GM18951 (cell line): ENCODE data around the gene KIAA1210.

Experiments
- POLR2A ChIP-seq: IDR thresholded peaks from 4 replicates; pipeline ENCODE4 v1.6.1; 2011; ENCODE audit warnings: mild to moderate bottlenecking; ENCODE audit not compliant: insufficient read length, insufficient read depth; ENCODE audit errors: extremely low read depth
- in situ Hi-C: fragments of 300-500 bp; cut with MboI; formaldehyde crosslinking; loops from one replicate; pipeline ENCODE4 v1.12.0; 2022; ENCODE audit warnings: low sequenced_read_pairs, mixed read lengths, inconsistent platforms; ENCODE audit not compliant: unreplicated experiment

KIAA1210 gene

DNA sequence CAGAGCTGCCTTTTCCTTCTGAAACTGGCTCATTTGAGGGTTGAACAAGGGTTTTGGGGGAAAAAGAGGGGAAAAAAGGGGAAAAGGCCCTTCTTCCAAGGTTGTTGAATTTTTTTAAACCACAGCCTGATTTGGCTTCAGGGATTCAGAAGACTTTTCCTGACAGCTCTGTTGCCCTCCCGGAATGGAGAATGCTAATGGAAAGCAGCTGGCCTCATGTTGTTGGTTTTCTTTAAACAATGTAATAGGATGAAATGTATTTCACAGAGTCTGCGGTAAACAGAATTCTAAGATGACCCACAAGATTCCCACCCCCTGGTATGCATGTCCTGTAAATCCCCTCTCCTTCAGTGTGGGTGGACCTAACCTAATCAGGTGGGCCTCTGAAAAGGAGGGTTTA is 3.3 kb upstream of the KIAA1210 start:
- TF ChIP-seq POLR2A: no peak
- in situ Hi-C loops: no loop called here

GRCh38 chrX:119121341-119121740 is 6.3 kb downstream of the KIAA1210 start:
- TF ChIP-seq POLR2A: no peak
- in situ Hi-C loops: no loop called here

DNA sequence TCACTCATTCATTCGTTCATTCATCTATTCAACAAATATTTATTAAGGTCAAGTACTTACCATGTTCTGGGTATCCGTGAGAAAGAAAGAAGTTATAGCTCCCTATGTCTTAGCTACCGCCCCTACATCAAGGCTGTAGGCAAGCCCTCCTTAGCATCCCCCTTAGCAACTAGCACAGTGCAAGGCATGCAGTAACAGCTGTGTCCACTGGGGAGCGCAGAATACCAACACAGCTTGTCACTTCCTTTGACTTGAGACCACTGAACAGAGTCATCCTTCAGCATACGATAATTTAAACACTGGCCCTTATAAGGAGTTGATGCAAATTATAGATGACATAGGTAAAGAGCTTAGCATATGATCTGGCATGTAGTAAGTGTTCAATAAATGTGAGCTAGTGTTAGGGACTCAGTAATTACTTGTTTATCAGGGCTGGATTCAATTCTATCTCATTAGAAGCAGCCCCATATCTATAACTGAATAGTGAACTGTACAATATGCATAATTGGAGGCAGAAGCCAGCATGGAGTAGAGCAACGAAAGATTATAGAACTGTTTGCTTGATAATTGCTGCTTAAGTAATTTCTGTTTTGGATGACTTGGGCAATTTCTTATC is 8.7 kb downstream of the KIAA1210 start:
- no peak for TF ChIP-seq POLR2A
- in situ Hi-C loops: loop anchor here (5.0 kb wide), 1 partner anchor 83 kb away; no protein-coding TSS in a partner anchor

DNA sequence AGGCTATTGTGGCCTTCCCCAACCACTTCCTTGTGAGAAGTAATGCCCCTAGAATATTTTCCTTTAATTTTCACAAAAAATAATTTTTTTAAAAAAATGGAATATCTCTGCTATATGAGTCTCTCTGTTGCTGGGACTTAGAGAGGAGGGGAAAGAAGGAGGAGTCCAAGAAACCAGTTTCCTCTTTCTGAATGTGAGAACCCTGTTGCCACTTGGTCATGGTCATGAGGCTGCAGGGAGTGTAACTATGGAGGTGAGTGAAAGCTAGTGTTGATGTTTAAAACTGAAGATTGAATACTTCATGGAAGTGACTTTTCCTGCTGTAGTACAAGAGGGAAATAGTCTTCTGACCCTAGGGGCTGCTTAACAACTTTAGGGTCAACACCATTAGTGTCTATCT is 20.4 kb downstream of the KIAA1210 start:
- in situ Hi-C loops: no loop called here

DNA sequence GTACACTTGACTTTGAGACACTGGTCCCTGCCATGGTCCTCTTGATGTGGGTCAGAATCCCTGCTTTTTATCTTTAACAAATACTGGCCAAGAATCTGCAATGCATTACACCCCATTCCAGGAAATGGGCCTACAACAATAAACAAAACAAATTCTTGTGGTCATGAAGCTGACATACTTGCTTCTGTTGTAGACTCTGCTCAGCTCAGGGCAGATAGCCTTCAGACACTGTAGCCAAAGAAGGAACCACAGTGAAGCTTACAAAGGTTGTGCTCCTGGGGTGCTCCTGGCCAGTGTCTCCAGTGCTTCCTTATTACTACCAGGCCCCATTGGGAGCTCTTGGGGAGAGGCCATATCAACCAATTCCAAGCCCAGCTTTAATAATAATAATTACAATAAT is 21.8 kb downstream of the KIAA1210 start:
- in situ Hi-C loops: no loop called here
- no peak for TF ChIP-seq POLR2A

More for the DNA sequence above, 20.4 kb downstream of the KIAA1210 start:
- TF ChIP-seq POLR2A: no peak

- in situ Hi-C loops: no loop called here
Observed at GRCh38 chrX:119101168-119101567, 26.4 kb downstream of the KIAA1210 start.

GRCh38 chrX:119095936-119096335 is 31.7 kb downstream of the KIAA1210 start:
- in situ Hi-C loops: no loop called here
- no peak for TF ChIP-seq POLR2A

More at GRCh38 chrX:119101168-119101567, 26.4 kb downstream of the KIAA1210 start:
- no peak for TF ChIP-seq POLR2A

DNA sequence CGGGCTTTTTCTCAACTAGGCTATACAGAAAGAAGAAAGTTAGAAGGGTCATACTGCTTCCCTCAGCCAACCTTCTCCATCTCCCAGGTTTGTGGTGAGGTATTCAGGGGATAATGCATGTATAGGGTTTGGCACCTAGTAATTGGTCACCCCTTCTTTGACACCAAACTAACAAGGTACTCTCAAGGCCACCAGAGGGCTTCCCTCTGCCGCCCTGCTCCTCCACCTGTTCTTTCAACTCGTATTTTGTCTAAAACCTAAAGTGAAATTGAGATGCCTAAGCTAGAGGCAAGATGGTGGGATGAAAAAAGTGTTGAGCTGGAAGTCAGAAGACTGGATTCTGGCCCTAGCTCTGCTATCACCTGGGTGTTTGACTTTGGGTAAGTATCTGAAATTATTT is 32.8 kb downstream of the KIAA1210 start:
- TF ChIP-seq POLR2A: no peak
- in situ Hi-C loops: no loop called here

GRCh38 chrX:119093991-119094735 is 33.4 kb downstream of the KIAA1210 start:
- in situ Hi-C loops: no loop called here
- TF ChIP-seq POLR2A: no peak

DNA sequence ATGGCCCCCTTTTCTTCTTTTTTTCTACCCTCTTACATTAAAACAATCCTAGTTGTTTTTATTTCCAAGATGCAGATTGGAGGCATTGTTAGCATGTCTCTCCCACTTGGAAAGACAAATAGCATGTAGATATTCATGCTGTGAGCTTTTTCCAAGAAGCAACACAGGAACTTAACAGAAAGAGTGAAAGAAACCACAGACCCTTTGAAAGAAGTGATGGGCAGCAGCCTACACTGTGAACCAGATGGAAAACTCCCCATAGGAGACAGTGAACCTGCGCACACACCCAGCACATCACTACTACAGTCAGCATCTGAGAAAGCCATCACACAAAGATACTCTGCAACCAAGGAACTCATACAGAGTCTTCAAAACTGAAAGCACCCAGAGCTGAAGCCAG is 37.0 kb downstream of the KIAA1210 start:
- TF ChIP-seq POLR2A: no peak
- in situ Hi-C loops: no loop called here

DNA sequence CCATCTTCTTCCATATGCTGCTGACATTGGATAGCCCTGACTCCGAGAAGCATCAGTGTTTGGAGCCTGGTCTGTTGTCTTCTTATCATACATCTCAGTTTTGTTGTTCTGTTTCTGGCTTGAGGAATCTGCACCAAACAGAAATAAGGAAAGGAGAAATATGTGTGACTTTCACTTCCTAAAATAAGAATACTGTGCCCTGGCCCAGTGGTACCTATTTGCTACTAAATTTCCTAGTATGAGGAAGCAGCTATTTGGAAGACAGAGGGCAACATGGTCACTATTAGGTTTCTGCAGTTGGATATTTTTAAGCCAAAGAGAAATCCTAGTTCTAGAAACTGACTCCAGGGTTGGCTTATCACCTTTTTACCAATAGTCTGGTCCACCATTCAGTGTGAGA is 38.0 kb downstream of the KIAA1210 start:
- in situ Hi-C loops: no loop called here
- no peak for TF ChIP-seq POLR2A

GRCh38 chrX:119087121-119087520 is 40.5 kb downstream of the KIAA1210 start:
- TF ChIP-seq POLR2A: no peak
- in situ Hi-C loops: no loop called here

- in situ Hi-C loops: no loop called here
Observed at GRCh38 chrX:119084766-119085165, 42.8 kb downstream of the KIAA1210 start.

GRCh38 chrX:119082278-119082677 is 45.3 kb downstream of the KIAA1210 start:
- TF ChIP-seq POLR2A: no peak
- in situ Hi-C loops: no loop called here

More at GRCh38 chrX:119084766-119085165, 42.8 kb downstream of the KIAA1210 start:
- TF ChIP-seq POLR2A: no peak
